SKM-1 (cell line): ENCODE measurements around the gene TLDC2.
"Not testable (repeated sequence)": the region's sequence is repeated elsewhere in the genome, so short reads cannot be mapped to it uniquely, and the experiment has no call there.

Source experiments
- DNase-seq: peaks from one replicate; lab custom pipeline; 2025; ENCODE audit not compliant: unreplicated experiment; lab: John Stamatoyannopoulos, UW

TLDC2 gene

GRCh38 chr20:36905566-36905965 lies 29.6 kb downstream of the TLDC2 start:
- DNase-seq, result not testable (repeated sequence)

DNA sequence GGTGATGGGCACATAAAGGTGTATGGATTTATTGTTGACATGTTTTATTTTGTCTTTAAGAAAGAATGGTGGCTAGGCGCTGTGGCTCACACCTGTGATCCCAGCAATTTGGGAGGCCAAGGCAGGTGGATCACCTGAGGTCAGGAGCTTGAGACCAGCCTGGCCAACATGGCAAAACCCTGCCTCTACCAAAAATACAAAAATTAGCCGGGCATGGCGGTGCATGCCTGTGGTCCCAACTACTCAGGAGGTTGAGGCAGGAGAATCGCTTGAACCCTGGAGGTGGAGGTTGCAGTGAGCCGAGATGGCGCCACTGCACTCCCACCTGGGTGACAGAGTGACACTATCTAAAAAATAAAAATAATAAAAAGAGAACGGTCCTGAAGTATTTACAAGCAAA lies 30.1 kb downstream of the TLDC2 start:
- not testable (repeated sequence) for DNase-seq

GRCh38 chr20:36908603-36909002 lies 32.7 kb downstream of the TLDC2 start:
- no peak for DNase-seq

GRCh38 chr20:36916199-36916598 lies 40.3 kb downstream of the TLDC2 start:
- no peak for DNase-seq

GRCh38 chr20:36917240-36917639 lies 41.3 kb downstream of the TLDC2 start:
- no peak for DNase-seq

DNA sequence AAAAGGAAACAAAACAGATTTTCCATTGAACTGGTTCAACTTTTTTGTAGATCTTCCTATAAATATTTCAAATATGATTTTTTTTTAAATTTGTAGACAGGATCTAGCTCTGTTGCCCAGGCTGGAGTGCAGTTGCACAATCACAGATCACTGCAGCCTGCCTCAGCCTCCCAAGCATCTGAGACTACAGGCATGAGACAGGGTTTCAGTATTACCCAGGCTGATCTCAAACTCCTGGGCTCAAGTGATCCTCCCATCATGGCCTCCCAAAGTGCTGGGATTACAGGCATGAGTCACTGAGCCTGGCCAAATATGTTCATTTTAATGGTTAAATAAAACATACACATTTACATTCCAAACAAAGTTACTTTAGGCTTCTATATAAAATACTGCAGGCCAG lies 42.0 kb downstream of the TLDC2 start:
- no peak for DNase-seq

- peak; percentile 64 for DNase-seq
Measured at GRCh38 chr20:36919715-36920333, 43.9 kb downstream of the TLDC2 start.

DNA sequence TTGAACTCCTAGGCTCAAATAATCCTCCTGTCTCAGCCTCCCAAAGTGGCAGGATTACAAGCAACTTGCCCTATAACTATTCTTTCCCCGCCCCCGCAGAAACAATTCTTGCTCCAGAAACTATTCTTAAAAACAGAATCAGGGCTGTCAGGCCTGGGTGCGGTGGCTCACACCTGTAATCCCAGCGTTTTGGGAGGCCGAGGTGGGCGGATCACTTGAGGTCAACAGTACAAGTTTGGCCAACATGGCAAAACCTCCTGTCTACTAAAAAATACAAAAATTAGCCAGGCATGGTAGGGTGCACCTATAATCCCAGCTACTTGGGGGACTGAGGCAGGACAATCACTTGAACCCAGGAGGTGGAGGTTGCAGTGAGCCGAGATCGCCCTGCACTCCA lies 44.4 kb downstream of the TLDC2 start:
- no peak for DNase-seq

GRCh38 chr20:36924167-36925045 lies 48.5 kb downstream of the TLDC2 start:
- DNase-seq, result no peak

- DNase-seq, result no peak
Measured at GRCh38 chr20:36925234-36925633, 49.3 kb downstream of the TLDC2 start.

DNA sequence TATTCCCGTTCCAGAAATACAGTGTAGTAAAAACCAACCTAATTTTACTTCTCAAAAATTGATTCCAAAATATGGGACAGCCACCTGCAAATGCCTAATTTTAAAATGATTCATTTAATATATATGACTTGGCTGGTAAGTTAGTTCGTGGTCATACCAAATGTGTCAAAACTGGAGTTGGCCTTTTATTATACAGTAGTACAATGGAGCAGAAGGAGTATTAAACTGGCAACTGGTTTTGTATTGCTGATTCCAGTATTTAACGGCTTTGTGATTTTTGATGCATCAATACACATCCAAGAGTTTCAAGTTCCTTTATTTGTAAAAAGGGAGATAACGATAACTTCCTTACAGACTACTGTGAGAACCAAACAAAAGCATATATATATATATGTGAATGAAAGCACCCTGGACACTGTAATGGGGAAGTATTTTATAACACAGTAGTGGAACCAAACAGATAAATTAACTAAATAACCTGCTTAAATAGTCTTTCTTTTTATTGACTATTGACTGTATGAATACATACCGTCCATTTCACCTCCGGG lies 50.8 kb downstream of the TLDC2 start:
- DNase-seq, result no peak

GRCh38 chr20:36927704-36928103 lies 51.8 kb downstream of the TLDC2 start:
- no peak for DNase-seq

GRCh38 chr20:36929290-36929689 lies 53.4 kb downstream of the TLDC2 start:
- no peak for DNase-seq

GRCh38 chr20:36929691-36930090 lies 53.8 kb downstream of the TLDC2 start:
- DNase-seq, result no peak

GRCh38 chr20:36932067-36932466 lies 56.1 kb downstream of the TLDC2 start:
- DNase-seq, result not testable (repeated sequence)

DNA sequence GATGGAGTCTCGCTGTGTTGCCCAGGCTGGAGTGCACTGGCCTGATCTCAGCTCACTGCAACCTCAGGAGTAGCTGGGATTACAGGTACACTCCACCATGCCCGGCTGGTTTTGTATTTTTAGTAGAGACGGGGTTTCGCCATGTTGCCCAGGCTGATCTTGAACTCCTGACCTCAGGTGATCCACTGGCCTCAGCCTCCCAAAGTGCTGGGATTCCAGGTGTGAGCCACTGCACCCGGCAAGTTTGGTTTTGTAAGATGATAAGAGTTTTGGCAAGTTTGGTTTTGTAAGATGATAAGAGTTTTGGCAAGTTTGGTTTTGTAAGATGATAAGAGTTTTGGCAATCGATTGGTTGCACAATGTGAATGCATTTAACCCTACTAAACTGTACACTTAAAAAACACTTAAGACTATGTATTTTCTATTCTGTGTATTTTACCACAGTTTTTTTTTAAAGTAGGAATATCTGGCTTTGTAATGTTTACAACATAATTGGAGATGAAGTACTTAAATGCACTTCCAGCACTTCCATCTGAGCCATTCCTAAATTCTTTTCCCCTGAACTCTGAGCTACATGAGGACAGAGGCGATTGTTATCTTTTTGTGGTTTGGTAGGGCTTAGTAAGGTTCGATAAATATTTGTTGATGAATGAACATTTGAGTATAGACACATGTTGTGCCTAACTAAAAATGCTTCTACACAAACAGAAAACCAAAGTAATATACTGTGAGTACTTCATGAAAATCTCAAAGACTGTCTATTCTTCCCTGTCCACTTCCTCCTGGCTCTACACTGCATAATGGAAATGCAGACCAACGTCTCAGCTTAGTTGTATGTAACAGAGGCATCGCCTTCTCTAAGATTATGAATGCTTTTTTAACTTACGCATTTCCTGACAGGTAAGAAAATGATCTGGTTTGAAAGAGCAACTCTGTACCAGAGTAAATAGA lies 56.8 kb downstream of the TLDC2 start:
- no peak for DNase-seq

- DNase-seq, result not testable (repeated sequence)
Measured at GRCh38 chr20:36933571-36933970, 57.6 kb downstream of the TLDC2 start.

GRCh38 chr20:36936341-36936740 lies 60.4 kb downstream of the TLDC2 start:
- DNase-seq, result no peak

GRCh38 chr20:36936761-36937401 lies 60.9 kb downstream of the TLDC2 start:
- DNase-seq, result not testable (repeated sequence)

GRCh38 chr20:36937402-36937770 lies 61.4 kb downstream of the TLDC2 start:
- no peak for DNase-seq

GRCh38 chr20:36941401-36941835 lies 65.5 kb downstream of the TLDC2 start:
- DNase-seq, result no peak
